ENCODE data around the gene TMEM184A.

DNA sequence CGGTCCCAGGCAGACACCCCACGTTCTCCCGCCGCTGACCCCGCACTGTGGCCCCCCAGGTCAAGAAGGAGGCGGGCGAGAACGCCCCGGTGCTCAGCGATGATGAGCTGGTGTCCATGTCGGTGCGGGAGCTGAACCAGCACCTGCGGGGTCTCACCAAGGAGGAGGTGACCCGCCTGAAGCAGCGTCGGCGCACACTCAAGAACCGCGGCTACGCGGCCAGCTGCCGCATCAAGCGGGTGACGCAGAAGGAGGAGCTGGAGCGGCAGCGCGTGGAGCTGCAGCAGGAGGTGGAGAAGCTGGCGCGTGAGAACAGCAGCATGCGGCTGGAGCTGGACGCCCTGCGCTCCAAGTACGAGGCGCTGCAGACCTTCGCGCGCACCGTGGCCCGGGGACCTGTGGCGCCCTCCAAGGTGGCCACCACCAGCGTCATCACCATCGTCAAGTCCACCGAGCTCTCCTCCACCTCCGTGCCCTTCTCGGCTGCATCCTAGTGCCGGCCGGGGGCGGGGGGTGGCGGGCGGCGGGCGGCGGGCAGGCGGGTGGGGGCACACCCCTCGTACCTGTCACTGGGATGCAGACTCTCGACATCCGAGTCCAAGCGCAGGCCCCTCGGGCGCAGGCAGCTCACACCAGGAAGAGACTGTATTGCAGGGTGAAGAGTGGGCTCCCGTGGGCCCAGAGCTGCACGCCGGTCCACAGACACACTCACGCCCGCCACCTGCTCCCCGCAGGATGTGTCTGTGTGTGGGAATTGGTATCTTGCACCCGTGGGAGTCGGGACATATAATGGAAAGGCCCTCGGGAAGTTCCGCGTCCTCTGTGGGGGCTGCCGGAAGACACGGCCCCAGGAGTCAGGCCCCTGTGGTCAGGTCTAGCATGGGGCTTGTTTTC, 15.9 kb downstream of the TMEM184A start:
- TF ChIP-seq, protein P1, sequence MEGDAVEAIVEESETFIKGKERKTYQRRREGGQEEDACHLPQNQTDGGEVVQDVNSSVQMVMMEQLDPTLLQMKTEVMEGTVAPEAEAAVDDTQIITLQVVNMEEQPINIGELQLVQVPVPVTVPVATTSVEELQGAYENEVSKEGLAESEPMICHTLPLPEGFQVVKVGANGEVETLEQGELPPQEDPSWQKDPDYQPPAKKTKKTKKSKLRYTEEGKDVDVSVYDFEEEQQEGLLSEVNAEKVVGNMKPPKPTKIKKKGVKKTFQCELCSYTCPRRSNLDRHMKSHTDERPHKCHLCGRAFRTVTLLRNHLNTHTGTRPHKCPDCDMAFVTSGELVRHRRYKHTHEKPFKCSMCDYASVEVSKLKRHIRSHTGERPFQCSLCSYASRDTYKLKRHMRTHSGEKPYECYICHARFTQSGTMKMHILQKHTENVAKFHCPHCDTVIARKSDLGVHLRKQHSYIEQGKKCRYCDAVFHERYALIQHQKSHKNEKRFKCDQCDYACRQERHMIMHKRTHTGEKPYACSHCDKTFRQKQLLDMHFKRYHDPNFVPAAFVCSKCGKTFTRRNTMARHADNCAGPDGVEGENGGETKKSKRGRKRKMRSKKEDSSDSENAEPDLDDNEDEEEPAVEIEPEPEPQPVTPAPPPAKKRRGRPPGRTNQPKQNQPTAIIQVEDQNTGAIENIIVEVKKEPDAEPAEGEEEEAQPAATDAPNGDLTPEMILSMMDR (IDR thresholded peaks at IDR 0.05; ENCODE audit: poor library complexity) = no peak
- TF ChIP-seq EZH2 (IDR thresholded peaks at IDR 0.05; ENCODE audit: borderline replicate concordance) (no peak), EZH2phosphoT487 (IDR thresholded peaks at IDR 0.05; ENCODE audit: low read depth, severe bottlenecking, unreplicated experiment) (no peak)

Data from hepatocyte (in vitro differentiated cells).